NCI-H748 treated with DMSO at 0.1 percent for 48 hours (cell line): ENCODE results near the gene TCERG1L.
"Not testable (repeated sequence)": the region's sequence is repeated elsewhere in the genome, so short reads cannot be mapped to it uniquely, and the experiment has no call there.

Experiments used
- DNase-seq: peaks from one replicate; lab custom pipeline; 2025; lab: John Stamatoyannopoulos, UW

TCERG1L gene

DNA sequence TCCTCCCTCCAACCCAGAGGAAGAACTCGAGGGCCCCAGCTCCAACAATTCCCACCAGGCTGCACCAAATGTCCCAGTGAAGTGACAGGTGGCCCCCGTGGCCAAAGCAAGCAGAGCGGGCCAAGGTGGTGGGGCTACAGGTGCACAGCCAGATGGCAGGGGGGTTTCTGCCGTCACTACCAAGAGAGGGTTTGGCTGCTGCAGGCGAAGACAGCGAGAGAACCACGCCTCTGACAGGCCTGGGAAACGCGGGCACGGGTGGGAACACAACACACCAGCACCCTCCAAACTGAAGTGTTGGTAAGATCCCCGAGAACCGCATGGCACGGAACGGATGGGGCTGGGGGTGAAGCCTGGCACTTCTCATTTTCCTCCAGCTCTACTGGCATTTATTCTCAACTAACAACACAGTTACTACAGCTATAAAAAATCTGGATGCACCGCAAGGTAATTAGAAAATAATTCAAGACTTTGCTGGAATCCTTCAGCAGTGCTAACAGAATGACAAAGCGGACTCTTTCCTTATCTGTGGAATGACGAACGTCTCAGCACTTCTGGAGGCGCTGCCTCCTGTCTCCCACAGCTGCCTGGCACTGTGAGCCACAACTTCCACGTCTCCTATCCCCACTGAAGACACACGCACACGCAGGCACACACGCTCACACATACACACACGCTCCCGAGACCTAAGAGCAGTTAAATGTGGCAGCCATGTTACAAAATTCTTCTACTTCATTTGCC, 167.9 kb downstream of the TCERG1L start:
- DNase-seq, result no peak

DNA sequence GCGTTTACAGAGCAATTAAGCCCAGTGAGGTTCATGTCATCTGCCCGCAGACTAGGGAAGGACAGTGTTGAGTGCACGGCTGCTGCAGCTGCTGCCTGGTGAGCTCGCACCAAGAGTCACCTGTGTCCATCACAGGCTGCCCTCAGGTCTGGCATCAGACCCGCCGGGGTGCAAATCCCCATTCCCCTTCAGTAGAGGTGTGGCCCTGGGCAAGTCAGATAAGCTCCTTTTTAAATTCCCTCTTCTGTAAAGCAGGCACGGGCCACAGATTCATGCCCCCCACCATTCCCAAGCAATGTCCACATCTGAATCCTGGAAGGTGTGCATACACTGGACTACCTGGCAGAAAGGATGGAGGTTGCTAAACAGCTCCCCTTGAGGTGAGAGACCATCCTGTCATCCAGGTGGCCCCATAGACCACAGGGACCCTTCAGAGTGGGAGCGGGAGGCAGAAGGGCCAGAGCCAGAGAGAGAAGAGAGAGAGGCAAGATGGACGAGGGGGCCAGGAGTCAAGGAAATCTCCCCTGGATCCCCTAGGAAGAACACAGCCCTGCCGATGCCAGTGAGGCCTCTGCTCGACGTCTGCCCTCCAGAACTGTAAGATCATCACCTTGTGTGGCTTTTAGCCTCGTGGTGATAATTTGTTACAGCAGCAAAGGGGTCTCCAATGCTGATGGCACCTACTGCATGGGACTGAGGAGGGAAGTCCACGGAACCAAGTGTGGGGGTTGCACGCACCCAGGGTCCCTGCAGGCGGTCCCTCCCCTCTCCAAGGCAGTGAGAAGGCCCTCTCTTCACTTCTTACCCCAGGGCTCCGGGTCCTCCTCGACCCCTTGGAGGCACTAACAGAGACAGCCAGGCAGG, 168.8 kb downstream of the TCERG1L start:
- no peak for DNase-seq

DNA sequence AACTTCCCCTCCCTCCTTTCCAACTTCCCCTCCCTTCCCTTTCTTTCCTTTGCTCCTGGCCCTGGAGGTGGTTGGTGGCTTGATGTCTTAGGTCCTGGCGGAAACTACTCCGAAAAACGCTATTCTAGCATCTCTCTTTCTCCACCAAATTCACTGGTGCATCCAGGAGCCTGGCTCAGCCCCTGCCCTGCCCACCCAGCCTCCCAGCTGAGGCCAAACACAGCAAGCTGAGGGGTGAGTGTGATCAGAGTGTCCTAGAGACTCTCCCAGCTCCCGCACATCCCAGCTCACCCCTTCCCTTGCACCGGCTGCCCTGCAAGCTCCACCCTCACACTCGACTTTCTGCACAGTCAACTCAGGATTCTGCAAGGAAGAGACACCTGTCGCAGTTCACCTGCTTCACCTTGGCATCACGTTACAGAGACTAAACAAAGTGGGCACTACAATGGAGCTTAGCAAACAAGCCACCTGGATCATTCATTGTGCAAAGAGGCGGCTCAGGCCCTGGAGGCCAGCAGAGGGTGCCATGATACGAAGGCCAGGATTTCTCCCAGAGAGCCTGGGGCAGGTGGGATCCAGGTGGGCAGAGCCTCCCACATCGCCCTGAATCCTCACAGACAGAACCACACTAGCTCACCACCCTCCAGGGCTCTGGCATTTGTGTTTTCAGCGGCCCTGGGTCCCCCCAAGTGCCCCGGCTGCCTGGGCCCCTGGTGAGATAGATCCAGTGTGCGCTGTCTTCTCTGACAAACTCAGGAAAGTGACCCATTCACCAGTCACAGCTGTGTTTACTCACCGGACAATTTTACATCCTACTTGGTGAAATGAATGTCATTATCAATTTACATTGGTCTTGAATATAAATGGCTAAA, 169.6 kb downstream of the TCERG1L start:
- peak; percentile 93 for DNase-seq

DNA sequence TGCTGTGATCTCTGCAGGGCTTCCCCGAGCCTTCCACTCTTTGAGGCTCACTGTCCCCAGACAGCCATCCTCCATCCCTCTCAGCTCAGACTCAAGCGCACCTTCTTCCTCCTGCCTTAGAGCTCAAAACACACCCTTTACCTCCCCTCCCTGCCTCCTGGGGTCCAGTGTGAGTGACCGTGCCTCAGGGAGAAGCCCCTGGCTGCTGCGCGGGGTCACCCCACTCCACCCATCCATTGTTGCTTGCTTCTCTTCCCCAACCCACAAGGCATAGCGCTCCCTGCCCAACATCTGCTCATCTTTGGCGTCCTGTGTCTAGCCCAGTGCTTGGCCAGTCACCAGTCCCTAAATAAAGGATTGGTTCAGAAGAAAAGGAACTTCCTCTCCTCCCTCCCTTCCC, 170.3 kb downstream of the TCERG1L start:
- no peak for DNase-seq

DNA sequence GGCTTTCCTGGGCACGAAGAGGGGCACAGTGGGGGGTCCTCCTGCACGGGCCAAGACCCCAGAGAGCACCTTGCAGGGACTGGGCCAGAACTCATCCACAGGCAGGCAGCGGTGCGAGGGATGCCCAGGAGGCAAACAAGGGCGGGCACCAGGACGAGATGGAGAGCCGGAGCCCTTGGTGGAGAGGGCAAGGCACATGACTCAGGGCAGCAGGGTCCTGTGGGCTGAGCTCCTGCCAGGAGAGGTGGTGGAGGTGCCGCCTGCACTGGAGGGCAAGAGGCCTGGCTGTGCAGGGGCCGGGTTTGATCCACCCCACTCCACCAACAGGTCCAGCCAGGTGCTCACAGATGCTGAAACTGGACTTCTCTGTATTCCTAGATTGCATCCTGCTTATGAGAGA, 170.9 kb downstream of the TCERG1L start:
- no peak for DNase-seq

DNA sequence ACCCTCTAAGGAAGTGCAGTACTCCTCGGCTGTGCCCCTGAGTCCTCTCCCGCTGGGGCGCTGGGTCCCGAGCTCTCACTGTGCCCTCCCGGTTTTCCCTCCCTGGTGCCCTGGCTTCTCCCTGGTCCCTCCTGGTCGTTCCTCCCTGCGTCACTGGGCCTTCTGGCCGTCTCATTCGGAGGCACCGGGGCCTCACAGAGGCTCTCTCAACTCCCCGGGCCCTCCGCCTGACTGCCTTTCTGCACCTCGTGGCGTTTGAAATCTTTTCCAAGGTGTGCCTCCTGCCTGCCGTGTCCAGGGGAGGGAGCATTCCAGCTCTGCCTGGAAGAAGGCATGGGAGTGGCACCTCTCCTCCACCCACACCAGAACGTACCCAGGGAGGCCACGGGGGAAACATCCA, 174.3 kb downstream of the TCERG1L start:
- DNase-seq, result no peak

DNA sequence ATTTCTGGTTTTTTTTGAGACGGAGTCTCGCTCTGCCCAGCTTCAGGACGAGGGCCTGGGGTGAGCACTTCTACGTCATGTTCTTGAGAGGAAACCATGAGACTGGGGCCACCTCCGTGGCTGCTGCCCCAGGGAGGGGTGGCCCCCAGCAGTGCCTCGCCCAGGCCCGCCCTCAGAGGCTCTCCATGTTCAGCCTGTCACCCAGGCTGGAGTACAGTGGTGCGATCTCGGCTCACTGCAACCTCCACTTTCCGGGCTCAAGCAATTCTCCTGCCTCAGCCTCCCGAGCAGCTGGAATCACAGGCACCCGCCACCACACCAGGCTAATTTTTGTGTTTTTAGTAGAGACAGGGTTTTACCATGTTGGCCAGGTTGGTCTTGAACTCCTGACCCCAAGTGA, 175.2 kb downstream of the TCERG1L start:
- DNase-seq, result not testable (repeated sequence)

DNA sequence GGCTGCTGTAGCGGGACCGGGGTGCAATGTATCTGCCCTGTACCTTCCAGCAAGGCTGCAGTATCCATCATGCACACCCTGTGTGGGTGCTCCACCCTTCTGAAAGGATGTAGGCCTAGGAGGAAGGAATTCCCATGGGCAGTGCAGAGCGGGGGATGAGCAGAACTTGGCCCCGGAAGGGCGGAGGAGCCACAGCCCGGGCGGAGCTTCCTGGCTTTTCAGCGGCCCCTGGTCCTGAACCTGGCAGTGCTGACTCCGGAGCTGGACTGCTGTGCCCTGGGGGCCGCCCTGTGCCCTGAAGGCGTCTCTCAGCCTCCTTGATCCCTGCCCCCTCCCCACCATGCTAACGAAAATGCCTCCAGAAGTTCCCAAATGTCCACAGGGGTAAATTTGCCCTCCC, 175.8 kb downstream of the TCERG1L start:
- DNase-seq, result no peak

DNA sequence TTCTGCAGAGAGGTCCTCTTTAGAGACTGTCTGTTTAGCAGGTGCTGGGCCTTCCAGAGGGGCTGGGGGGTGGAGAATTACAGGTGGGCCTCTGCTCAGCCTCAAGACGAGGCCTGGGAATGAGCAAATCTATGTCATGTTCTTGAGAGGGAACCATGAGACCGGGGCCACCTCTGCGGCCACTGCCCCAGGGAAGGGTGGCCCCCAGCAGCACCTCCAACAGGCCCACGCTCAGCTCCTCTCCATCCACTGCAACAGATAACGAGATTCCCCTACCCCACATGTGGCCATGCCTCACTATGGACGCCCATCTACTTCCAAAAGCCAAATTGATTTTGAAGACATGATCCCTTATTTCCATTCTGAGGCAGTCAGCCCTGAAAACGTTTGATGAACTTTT, 176.9 kb downstream of the TCERG1L start:
- DNase-seq, result no peak

DNA sequence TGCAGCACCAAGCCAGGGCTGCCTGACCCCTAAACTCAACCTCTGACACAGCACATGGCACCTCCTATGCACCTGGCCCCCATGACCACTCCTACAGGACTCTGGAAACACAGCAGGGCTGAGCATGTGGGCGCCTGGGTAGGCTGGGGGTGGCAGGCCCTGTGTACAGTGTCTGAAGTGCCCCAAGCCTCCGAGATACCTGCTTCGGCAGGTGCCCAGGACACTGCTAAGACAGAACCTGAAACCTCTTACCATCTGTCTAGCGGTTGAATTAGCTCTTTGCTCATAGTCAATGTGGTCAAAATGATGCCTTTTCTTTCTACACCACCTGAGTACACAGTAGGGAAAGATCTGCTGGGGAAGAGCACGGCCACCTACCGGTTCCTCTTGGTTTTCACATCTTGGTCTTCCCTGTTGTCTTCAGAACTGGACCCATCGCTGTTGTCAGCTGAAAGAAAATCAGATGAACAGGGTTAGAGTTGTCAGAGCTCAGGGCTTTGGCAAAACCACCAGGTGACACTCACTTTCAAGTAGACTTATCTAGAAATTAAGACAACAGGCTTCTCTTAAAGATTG, 177.4 kb downstream of the TCERG1L start:
- no peak for DNase-seq

DNA sequence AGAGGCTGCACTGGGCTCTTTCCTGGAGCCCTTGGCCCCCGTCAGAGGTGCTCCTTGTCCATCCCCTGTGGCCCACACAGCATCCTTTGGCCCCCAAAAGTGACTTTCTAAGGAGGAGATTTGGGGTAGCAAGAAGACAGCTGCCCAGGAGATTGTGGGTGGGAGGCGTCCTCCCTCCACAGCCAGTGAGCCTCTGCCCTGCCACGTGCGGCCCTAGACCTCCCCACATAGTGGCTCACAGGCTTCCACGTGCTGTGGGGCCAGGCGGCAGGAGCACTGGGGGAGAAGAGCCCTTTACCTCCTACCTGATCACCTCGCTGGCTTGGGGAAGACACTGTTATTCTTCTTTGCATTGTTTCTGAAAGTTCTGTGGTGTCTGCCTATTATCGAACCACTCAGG, 178.8 kb downstream of the TCERG1L start:
- no peak for DNase-seq

DNA sequence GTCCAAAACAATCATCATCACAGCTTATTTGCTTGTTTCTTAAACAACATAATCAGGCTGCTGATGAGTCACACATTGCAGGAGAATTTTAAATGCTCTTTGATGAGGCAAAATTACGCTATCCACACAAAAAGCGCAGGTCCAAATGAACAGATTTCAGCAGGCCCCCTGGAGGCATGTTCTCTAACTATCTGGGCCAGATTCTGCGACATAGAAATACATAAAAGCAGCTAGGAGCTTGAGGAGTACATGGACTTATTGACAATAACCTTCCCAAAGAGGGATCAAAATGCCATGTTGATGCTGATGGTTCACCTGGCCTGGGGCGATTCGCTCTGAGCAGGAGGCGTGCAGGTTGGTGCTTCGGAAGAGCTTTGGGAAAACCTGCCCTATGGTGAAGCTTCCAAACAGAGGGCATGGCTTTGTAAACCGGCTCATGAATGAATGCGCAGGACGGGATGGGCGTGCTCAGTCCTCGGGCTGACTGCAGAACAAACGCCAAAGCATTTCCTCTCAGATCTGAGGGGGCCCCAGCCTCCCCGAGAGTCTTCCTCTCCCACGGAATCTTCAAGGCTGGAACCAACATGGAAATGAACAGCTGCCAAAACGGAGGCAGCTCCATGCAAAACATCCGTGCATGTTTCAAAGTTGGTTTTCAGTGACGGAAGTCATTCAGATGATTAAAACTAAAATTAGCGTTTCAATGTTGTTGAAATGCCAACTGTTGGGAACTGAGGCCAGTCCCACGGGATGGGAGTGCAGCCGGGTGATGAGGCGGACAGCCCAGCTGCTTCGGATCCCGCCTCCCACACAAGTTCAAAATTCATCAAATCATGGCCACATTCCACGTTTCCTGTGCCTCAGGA, 179.6 kb downstream of the TCERG1L start:
- DNase-seq, result no peak

DNA sequence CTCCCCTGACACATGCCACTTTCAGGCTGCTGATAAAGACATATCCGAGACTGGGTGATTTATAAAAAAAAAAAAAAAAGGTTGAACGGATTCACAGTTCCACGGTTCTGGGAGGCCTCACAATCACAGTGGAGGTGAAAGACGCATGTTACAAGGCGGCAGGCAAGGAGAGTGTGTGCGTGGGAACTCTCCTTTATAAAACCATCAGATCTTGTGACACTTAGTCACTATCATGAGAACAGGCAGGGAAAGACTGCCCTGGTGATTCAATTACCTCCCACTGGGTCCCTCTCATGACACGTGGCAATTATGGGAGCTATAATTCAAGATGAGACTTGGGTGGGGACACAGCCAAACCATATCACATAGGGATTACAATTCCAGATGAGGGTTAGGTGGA, 181.5 kb downstream of the TCERG1L start:
- no peak for DNase-seq

DNA sequence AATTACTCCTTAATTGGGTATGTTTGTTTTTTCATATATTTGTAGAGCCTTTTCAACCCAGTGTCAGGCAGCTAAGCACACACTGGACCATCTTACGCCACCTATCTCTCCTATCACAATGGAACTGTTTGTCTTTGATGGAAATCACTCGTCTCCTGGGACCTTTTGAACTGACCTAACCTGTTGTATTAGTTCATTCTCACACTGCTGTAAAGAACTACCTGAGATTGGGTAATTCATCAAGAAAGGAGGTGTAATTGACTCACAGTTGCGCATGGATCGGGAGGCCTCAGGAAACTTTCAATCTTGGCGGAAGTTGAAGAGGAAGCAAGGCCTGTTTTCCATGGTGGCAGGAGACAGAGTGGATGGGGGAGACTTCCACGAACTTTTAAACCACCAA, 182.0 kb downstream of the TCERG1L start:
- DNase-seq, result peak; percentile 22

DNA sequence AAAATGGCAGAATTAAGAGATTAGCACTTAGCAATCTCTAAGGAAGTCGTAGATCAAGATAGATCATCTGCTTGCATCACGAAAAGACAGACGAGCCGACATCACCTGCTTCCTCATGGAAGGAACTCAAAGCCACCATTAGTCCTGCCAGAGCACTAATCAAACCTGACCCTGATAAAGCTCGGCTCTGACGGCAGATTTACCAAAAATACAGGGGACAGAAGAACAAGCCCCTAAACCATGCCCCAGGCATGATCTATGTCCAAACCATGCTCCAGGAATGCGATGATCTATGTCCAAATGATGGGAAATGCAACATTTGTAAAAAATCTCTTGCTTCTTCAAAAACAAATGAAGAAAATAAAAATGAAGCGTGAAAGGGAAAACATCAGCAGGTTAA, 182.8 kb downstream of the TCERG1L start:
- no peak for DNase-seq

DNA sequence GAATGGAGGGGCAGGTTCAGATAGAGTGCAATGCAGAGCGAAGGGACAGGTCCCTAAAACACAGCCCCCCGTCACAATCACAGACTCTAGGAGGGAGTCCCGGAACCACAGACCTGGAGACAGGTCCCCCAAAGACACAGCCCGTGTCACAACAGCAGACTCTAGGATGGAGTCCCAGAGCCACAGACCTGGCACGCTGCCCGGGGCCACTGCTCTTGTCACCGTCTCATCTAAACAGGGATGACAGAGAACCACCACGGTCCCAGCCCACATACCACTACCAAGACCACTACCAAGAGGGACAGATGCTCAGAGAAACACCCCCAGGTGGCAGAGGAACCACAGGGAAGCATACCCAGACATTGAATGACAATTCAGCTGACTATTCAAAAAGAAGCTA, 183.9 kb downstream of the TCERG1L start:
- no peak for DNase-seq

DNA sequence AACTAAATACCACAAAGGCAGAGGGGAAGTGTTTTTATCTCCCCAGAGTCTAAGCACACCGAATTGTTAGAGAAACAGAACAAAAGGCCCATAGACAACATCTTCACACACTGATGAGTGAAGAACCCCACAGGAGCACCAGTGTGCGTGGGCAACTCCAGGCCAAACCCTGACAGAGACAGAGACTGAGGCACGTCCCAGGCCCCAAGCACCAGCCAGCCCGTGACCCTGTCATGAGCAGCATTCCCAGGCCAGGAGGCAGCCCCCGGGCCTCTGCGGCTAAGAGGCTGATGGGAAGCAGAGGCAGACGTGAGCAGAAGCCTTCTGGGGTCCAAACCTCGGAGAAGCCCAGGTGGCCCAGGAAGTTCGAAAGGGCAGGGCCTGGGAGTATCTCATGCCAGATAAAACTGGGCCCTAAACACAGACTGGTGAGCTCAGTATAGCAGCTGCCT, 184.4 kb downstream of the TCERG1L start:
- DNase-seq, result no peak

DNA sequence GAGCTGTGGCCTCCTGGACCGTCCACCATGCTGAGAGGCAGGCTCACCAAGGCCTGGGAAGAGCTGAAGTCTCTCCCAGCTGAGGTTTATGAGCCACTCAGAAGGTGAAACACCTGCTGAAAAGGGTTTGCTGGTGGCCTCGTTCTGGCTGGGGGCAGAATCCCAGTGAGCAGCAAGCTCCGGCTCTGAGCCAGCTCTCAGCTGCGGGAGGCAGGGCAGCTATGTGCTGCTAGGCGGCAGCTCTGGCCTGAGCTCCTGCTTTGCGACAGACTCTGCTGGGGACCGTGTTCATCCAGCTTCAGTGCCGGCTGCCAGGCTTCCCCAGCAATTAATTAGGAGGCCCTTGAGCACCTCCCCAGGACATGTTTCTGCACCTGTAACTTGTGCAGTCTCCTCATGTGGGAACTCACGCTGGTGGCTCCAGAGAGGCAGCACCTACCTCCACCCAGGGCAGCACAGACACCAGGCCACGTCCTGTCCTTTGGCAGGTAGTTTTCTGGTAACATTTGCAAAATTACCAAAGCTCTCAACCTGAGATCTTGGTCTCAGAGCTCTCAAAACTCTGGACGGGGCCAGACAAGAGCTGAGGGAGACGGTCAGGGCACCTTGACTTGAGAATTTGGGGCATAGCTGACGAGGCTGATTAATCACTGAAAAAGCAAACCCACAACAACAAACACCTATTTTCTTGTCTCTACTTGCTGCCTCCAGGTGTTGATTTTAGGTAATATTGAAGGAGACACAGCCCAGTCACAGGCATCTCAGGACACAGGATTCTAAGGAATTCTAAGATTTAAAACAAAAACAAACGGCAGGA, 185.0 kb downstream of the TCERG1L start:
- no peak for DNase-seq

DNA sequence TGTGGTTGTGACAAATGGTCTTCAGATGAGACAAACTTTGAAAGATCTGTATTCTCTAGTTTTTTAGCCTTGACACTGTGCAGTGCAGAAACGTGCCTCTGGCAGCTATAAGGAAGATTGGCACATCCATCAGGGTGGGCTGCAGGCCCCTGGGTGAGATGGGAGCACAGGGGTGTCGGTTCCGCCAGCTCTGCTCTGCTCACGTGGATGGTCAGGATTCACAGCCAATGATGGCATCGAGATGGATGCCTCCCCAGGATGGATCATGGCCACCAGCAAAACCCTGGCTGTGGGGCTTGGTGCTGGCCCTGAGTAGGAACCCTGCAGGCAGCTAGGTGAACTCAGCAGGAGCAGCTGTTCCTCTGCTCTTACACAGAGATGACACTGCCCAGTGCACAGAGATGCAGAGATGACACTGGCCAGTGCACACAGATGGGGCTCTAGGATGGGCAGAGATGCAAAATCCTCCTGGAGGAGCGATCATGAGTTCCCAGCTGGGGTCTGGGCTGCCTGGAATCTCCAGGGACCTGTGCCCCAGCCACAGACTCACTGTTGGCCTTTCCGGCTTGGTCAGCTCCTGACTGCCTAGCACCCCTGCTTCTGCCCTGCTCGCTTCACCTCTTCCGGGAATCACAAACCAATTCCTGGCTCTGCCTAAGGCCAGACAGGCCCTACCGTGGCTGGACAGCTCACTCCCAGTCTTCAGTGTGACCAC, 185.9 kb downstream of the TCERG1L start:
- DNase-seq, result no peak

DNA sequence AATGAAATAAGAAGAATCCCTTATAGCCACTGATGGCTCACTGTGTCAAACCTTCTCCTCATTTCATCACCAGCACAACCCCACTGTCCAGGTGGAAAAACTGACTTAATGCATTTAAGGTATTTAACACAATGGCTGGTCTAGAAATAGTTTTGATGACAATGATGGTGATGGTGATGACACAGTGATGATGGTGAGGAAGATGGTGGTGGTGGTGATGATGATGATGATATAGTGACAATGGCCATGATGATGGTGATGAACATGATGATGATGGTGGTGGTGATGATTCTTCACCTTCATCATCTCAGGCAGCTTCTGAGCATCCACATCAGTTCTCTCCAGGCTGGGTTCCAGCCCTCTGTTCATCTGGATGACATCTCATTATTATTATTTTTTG, 186.6 kb downstream of the TCERG1L start:
- DNase-seq, result no peak
